Mesenchymal stem cell (in vitro differentiated cells and primary cell): Measurements from ENCODE around the gene AFAP1.

Experiments
- DNase-seq: peaks from one replicate; pipeline ENCODE4 v3.0.0-alpha.2; 2013
- H2AFZ ChIP-seq: one replicate; pipeline ENCODE4 v1.6.1; 2013; ENCODE audit warnings: low read depth, mild to moderate bottlenecking, control low read depth, inconsistent platforms, low read length, moderate library complexity
- H2AK5ac ChIP-seq: 2 replicates; pipeline ENCODE4 v1.6.1; 2013; ENCODE audit warnings: low read length, moderate library complexity, mild to moderate bottlenecking, inconsistent platforms; ENCODE audit not compliant: severe bottlenecking
- H2BK120ac ChIP-seq: one replicate; pipeline ENCODE4 v1.6.1; 2013; ENCODE audit warnings: low read depth, mild to moderate bottlenecking, inconsistent platforms, low read length, moderate library complexity
- H2BK12ac ChIP-seq, 2 experiments: one replicate each; pipeline ENCODE4 v1.6.1; 2013; ENCODE audit warnings: inconsistent platforms in 2 of 2, low read length in 2 of 2, mild to moderate bottlenecking in 2 of 2, moderate library complexity in 2 of 2, control low read depth in 1 of 2
- H2BK15ac ChIP-seq: one replicate; pipeline ENCODE4 v1.6.1; 2013; ENCODE audit warnings: mild to moderate bottlenecking, low read depth, inconsistent platforms; ENCODE audit not compliant: poor library complexity, severe bottlenecking
- H2BK5ac ChIP-seq: 2 replicates; pipeline ENCODE4 v1.6.1; 2013; ENCODE audit warnings: low read depth, mild to moderate bottlenecking, low read length, control low read depth, inconsistent platforms; ENCODE audit not compliant: poor library complexity, severe bottlenecking
- H3K14ac ChIP-seq, 2 experiments: one replicate each; pipeline ENCODE4 v1.6.1; 2013; ENCODE audit warnings: inconsistent platforms in 2 of 2, low read length in 2 of 2, control low read depth in 1 of 2, mild to moderate bottlenecking in 1 of 2, moderate library complexity in 1 of 2
- H3K18ac ChIP-seq, 2 experiments: one replicate each; pipeline ENCODE4 v1.6.1; 2013; ENCODE audit warnings: inconsistent platforms in 2 of 2, low read length in 2 of 2, control low read depth in 1 of 2, low read depth in 1 of 2, mild to moderate bottlenecking in 1 of 2
- H3K23ac ChIP-seq, 2 experiments: one replicate each; pipeline ENCODE4 v1.6.1; 2013; ENCODE audit warnings: inconsistent platforms in 2 of 2, low read length in 2 of 2, mild to moderate bottlenecking in 2 of 2, moderate library complexity in 2 of 2, control low read depth in 1 of 2
- H3K27ac ChIP-seq: 2 replicates; pipeline ENCODE4 v1.5.1; 2013; ENCODE audit warnings: mild to moderate bottlenecking, moderate library complexity, low read length, control low read depth, inconsistent platforms; ENCODE audit not compliant: poor library complexity, severe bottlenecking
- H3K27me3 ChIP-seq, 2 experiments: 2 replicates each; pipeline versions ENCODE4 v1.6.1 to v1.7.0; 2013; ENCODE audit warnings: low read length in 2 of 2, mild to moderate bottlenecking in 2 of 2, moderate library complexity in 2 of 2, control low read depth in 1 of 2, inconsistent platforms in 1 of 2; ENCODE audit not compliant: control insufficient read depth in 1 of 2, insufficient read depth in 1 of 2
- H3K36me3 ChIP-seq, 2 experiments: 2 replicates each; pipeline versions ENCODE4 v1.6.1 to v1.7.0; 2013; ENCODE audit warnings: low read length in 2 of 2, control low read depth in 1 of 2, inconsistent platforms in 1 of 2, low read depth in 1 of 2, mild to moderate bottlenecking in 1 of 2; ENCODE audit not compliant: insufficient read depth in 2 of 2, control insufficient read depth in 1 of 2
- H3K4ac ChIP-seq, 2 experiments: one replicate each; pipeline ENCODE4 v1.6.1; 2013; ENCODE audit warnings: inconsistent platforms in 2 of 2, low read length in 2 of 2, mild to moderate bottlenecking in 2 of 2, moderate library complexity in 2 of 2, control low read depth in 1 of 2, low read depth in 1 of 2
- H3K4me1 ChIP-seq: 2 replicates; pipeline ENCODE4 v1.6.1; 2013; ENCODE audit warnings: low read depth, low read length, control low read depth; ENCODE audit not compliant: control insufficient read depth, insufficient read depth
- H3K4me2 ChIP-seq: 2 replicates; pipeline ENCODE4 v1.6.1; 2013; ENCODE audit warnings: low read length, mild to moderate bottlenecking, inconsistent platforms; ENCODE audit not compliant: poor library complexity, severe bottlenecking
- H3K4me3 ChIP-seq, 2 experiments: 2 replicates each; pipeline versions ENCODE4 v1.5.1 to v1.7.0; 2013; ENCODE audit warnings: low read length in 2 of 2, mild to moderate bottlenecking in 2 of 2, control low read depth in 1 of 2, low read depth in 1 of 2; ENCODE audit not compliant: insufficient read depth in 1 of 2
- H3K79me1 ChIP-seq: replicated peaks from 2 replicates; pipeline ENCODE4 v1.6.1; 2013; ENCODE audit warnings: mild to moderate bottlenecking, control low read depth, low read length, inconsistent platforms; ENCODE audit not compliant: poor library complexity, severe bottlenecking
- H3K9ac ChIP-seq: 2 replicates; pipeline ENCODE4 v1.7.0; 2013; ENCODE audit warnings: mild to moderate bottlenecking, low read length, moderate library complexity
- H3K9me3 ChIP-seq: 2 replicates; pipeline ENCODE4 v1.7.0; 2013; ENCODE audit warnings: mild to moderate bottlenecking, low read length; ENCODE audit not compliant: control insufficient read depth
- H4K8ac ChIP-seq: one replicate; pipeline ENCODE4 v1.6.1; 2013; ENCODE audit warnings: inconsistent platforms, mild to moderate bottlenecking, low read length, moderate library complexity
- H4K91ac ChIP-seq: one replicate; pipeline ENCODE4 v1.6.1; 2013; ENCODE audit warnings: mild to moderate bottlenecking, low read length, inconsistent platforms
- WGBS: methylation state at CpG from one replicate; pipeline ENCODE4 v1.1.7; 2013; ENCODE audit warnings: mixed read lengths; 5-methylcytosine and 5-hydroxymethylcytosine counted together

AFAP1 gene

DNA sequence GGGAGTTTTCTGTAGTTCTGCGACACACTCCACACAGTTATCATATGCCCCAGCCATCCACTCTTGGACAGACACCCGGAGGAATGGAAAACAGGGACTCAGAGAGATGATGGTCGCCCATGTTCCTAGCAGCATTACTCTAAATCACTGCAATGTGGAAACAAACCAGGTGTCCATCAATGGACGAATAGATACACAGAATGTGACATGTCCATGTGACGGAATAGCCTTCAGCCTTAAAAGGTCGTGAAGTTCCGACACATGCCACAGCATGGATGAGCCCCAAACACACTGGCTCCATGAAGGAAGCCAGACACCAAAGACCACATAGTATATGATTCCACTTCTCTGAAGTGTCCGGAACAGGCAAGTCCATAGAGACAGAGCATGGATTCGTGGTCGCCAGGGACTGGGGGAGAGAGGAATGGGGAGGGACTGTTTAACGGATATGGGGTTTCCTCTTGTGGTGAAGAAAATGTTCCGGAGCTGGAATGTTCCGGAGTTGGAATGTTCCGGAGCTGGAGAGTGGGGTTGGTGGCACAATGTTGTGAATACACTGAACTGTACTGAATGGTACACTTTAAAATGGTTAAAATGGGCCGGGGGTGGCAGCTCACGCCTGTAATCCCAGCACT is 28.7 kb upstream of the AFAP1 start:
- H3K27me3 ChIP-seq = no peaks in the 10 kb centered on the region
- no peak for DNase-seq
- peaks cover 5% of the 10 kb centered on the region for H3K79me1 ChIP-seq
- H3K4me1 ChIP-seq = peaks cover 53% of the 10 kb centered on the region
- H3K4me2 ChIP-seq = no peak overlapping the region
- H4K8ac ChIP-seq = no peak overlapping the region
- no peaks in the 10 kb centered on the region for H3K36me3 ChIP-seq
- H2BK120ac ChIP-seq = no peak overlapping the region
- H3K4me3 ChIP-seq = no peak overlapping the region
- H2AK5ac ChIP-seq = peak overlapping the region; percentile 23
- no peak overlapping the region for H2BK15ac ChIP-seq
- H3K9me3 ChIP-seq = no peaks in the 10 kb centered on the region
- no peak overlapping the region for H2BK5ac ChIP-seq
- H3K18ac ChIP-seq = peak overlapping the region; percentile 54 to 68
- H3K27ac ChIP-seq = no peak overlapping the region
- peak overlapping the region; percentile 79 to 80 for H2BK12ac ChIP-seq
- H3K14ac ChIP-seq = no peak overlapping the region
- H4K91ac ChIP-seq = peak overlapping the region; percentile 62
- H3K23ac ChIP-seq = no peak overlapping the region
- WGBS = 85% methylated on average over 14 of the region's 16 CpGs
- H3K9ac ChIP-seq = peak overlapping the region; percentile 30
- H3K4ac ChIP-seq = peak overlapping the region in 1 of 2 experiments; percentile 54
- no peak overlapping the region for H2AFZ ChIP-seq

DNA sequence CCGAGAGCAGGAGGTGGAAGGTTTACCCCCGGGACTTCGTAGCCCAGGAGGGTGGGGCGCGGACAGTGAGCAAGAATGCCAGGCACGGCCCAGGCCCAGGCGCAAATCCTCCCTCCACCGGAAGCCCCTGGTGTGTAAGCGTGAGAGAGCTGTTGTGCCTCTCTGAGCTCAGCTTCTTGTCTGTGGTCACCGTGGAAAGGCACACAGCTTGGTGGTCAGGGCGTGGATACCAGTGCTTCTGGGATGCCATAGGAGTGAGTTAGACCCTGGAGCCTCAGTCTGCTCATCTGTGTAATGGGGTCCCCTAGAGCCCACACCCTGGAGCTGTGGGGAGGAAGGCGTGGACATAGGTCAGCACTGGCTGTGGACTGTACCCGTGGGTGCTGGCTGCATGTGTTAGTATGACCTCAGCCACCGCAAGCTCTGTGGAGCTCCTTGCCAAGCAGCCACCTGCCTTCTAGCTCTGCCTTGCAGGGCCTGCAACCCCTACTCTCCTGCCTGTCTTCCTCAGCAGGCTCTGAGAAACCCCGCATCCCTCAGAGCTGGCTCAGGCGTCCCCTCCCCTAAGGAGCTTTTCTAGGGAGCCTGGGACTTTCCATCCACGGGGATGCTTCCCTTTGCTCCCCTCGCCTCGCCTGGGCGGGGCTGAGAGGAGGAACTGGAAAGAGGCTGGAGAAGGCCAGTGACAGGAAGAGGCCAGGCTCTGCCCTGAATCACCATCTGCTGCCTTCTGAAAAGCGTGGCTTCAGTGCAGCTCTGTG is 28.0 kb upstream of the AFAP1 start:
- H2AFZ ChIP-seq = no peak overlapping the region
- H3K23ac ChIP-seq = peak overlapping the region in 1 of 2 experiments; percentile 16
- no peaks in the 10 kb centered on the region for H3K27me3 ChIP-seq

DNA sequence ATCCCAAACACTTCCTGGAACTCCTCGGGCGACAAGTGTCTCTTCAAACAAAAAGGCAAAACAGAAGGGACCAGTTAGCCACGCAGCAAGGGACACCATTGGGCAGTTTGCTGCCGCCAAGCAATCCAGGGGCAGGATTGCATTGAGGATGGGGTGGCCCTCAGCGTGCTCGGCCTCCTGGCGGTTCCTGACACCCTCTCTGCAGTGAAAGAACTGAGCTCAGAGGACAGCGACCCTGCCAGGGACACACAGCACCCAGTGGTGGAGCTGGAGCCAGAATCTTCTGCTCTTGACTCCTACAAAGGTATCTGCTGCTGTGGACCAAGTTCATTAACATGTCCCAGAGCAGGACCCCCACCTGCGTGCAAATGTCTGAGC is 27.4 kb upstream of the AFAP1 start:
- Histone ChIP-seq H4K8ac (no peak overlapping the region), H3K36me3 (no peaks in the 10 kb centered on the region), H3K4me3 (no peak overlapping the region), H4K91ac (no peak overlapping the region), H3K4ac (peak overlapping the region; percentile 13 to 40), H2AFZ (no peak overlapping the region), H2BK120ac (no peak overlapping the region), H2AK5ac (no peak overlapping the region), H3K27ac (no peak overlapping the region), H3K9me3 (no peaks in the 10 kb centered on the region), H2BK12ac (peak overlapping the region; percentile 17 to 21), H2BK5ac (no peak overlapping the region), H3K9ac (no peak overlapping the region), H2BK15ac (peak overlapping the region; percentile 26), H3K27me3 (no peaks in the 10 kb centered on the region), H3K79me1 (peaks cover 5% of the 10 kb centered on the region), H3K4me1 (peaks cover 45% of the 10 kb centered on the region), H3K14ac (peak overlapping the region in 1 of 2 experiments; percentile 2), H3K23ac (no peak overlapping the region), H3K4me2 (no peak overlapping the region), H3K18ac (peak overlapping the region in 1 of 2 experiments; percentile 77)
- DNase-seq = no peak
- WGBS = 83% methylated on average over 9 of the region's 9 CpGs

More for the DNA sequence above, 28.0 kb upstream of the AFAP1 start:
- peak; percentile 67 for DNase-seq
- Histone ChIP-seq H3K27ac (no peak overlapping the region), H2BK12ac (peak overlapping the region; percentile 79 to 80), H3K79me1 (peaks cover 5% of the 10 kb centered on the region), H2BK15ac (no peak overlapping the region), H3K9me3 (no peaks in the 10 kb centered on the region), H2AK5ac (peak overlapping the region; percentile 13), H2BK120ac (no peak overlapping the region), H4K91ac (peak overlapping the region; percentile 90), H3K36me3 (no peaks in the 10 kb centered on the region), H3K9ac (peak overlapping the region; percentile 30), H3K14ac (peak overlapping the region in 1 of 2 experiments; percentile 27), H3K4me3 (no peak overlapping the region), H3K4me2 (no peak overlapping the region), H3K4ac (peak overlapping the region; percentile 10 to 66), H3K18ac (peak overlapping the region; percentile 46 to 68), H2BK5ac (no peak overlapping the region), H4K8ac (peak overlapping the region; percentile 86), H3K4me1 (peaks cover 52% of the 10 kb centered on the region)
- WGBS = 79% methylated on average over 21 of the region's 21 CpGs

DNA sequence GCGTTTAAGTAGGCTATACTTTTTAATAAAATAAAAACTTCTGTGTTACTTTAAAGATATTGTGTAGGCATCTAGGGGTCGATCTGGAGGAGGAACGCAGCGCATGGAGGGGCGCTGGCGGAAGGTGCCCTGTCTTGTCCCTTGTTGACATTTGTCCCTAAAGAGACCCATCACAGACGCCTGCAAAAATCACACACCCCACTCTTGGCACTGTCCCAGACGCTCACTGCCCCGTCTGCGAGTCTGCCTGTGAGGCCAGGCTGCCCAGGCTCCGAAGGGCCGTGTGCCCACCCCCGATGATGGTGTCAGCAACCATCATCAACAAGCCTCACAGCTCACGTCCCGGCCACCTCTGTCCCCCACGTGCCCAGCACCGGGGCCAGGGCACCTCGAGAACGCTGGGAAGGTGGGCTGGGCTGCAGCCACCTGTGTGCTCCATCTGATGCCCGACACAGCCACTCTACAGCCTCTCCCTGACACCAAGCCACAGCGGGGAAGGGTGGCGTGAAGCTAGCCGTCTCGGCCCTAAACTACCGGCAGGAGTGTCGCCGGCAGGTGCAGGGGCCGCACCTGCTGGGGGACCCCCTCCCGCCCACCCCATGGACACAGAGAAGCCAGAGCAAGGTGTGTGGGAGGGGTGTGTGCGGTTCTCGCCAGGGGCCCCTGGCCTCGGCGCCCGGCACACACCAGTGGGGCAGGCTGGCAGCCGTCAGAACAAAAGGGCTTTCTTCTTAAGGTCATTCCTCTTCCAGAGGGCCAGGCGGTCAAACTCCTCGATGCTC is 26.8 kb upstream of the AFAP1 start:
- H3K4me3 ChIP-seq = no peak overlapping the region
- no peak overlapping the region for H2BK120ac ChIP-seq
- H3K4me2 ChIP-seq = no peak overlapping the region
- no peak overlapping the region for H3K27ac ChIP-seq
- no peak overlapping the region for H3K23ac ChIP-seq
- H2BK12ac ChIP-seq = no peak overlapping the region
- no peak overlapping the region for H3K14ac ChIP-seq
- H3K9ac ChIP-seq = no peak overlapping the region
- no peak overlapping the region for H4K8ac ChIP-seq
- no peaks in the 10 kb centered on the region for H3K9me3 ChIP-seq
- no peak overlapping the region for H3K18ac ChIP-seq
- no peak for DNase-seq
- no peak overlapping the region for H2BK5ac ChIP-seq
- H3K36me3 ChIP-seq = no peaks in the 10 kb centered on the region
- peak overlapping the region in 1 of 2 experiments; percentile 13 for H3K4ac ChIP-seq
- H3K4me1 ChIP-seq = peaks cover 42% of the 10 kb centered on the region
- no peak overlapping the region for H2AFZ ChIP-seq
- H3K27me3 ChIP-seq = no peaks in the 10 kb centered on the region
- WGBS = 94% methylated on average over 34 of the region's 37 CpGs
- peak overlapping the region; percentile 46 for H2BK15ac ChIP-seq
- no peaks in the 10 kb centered on the region for H3K79me1 ChIP-seq
- H2AK5ac ChIP-seq = no peak overlapping the region
- H4K91ac ChIP-seq = no peak overlapping the region
